GM19324 (cell line): ENCODE measurements around the gene CCBE1.

Experiments used
- ATAC-seq: cut with Tn5 transposase; IDR thresholded peaks from one replicate; pipeline ENCODE4 v1.9.1; 2021; ENCODE audit warnings: mild to moderate bottlenecking, moderate library complexity; ENCODE audit not compliant: unreplicated experiment, low FRiP score

CCBE1 gene

GRCh38 chr18:59428018-59428417 is 269.2 kb downstream of the CCBE1 start:
- no peak for ATAC-seq

- ATAC-seq, result no peak
These were observed 270.4 kb downstream of the CCBE1 start for GRCh38 chr18:59426855-59427254.

- no peak for ATAC-seq
These were observed 274.0 kb downstream of the CCBE1 start for GRCh38 chr18:59423259-59423658.

GRCh38 chr18:59420244-59420643 is 277.0 kb downstream of the CCBE1 start:
- ATAC-seq, result no peak

GRCh38 chr18:59419386-59419785 is 277.8 kb downstream of the CCBE1 start:
- no peak for ATAC-seq

GRCh38 chr18:59416818-59417217 is 280.4 kb downstream of the CCBE1 start:
- no peak for ATAC-seq

- no peak for ATAC-seq
These were observed 283.0 kb downstream of the CCBE1 start for GRCh38 chr18:59414111-59414653.

GRCh38 chr18:59402432-59403090 is 294.7 kb downstream of the CCBE1 start:
- ATAC-seq, result peak; percentile 96

GRCh38 chr18:59400407-59400806 is 296.8 kb downstream of the CCBE1 start:
- ATAC-seq, result no peak

- ATAC-seq, result no peak
These were observed 301.7 kb downstream of the CCBE1 start for GRCh38 chr18:59395226-59396175.

GRCh38 chr18:59393381-59393780 is 303.8 kb downstream of the CCBE1 start:
- ATAC-seq, result no peak

GRCh38 chr18:59388817-59389216 is 308.4 kb downstream of the CCBE1 start:
- no peak for ATAC-seq

GRCh38 chr18:59387687-59388565 is 309.3 kb downstream of the CCBE1 start:
- no peak for ATAC-seq

- ATAC-seq, result no peak
These were observed 310.1 kb downstream of the CCBE1 start for GRCh38 chr18:59386909-59387686.

GRCh38 chr18:59385191-59385590 is 312.0 kb downstream of the CCBE1 start:
- no peak for ATAC-seq

- ATAC-seq, result no peak
These were observed 313.4 kb downstream of the CCBE1 start for GRCh38 chr18:59383851-59384250.

GRCh38 chr18:59382383-59382782 is 314.8 kb downstream of the CCBE1 start:
- no peak for ATAC-seq

- no peak for ATAC-seq
These were observed 315.3 kb downstream of the CCBE1 start for GRCh38 chr18:59381949-59382348.
